ENCODE measurements around the gene AJUBA.

- TF ChIP-seq CTCF (IDR thresholded peaks at IDR 0.05), result no peak
- TF ChIP-seq POLR2AphosphoS5 (IDR thresholded peaks at IDR 0.05), result no peak
- no peak for TF ChIP-seq POLR2A (IDR thresholded peaks at IDR 0.05)
These were observed 52.4 kb downstream of the AJUBA start for GRCh38 chr14:22929961-22930364.
